MM.1S (cell line): ENCODE data around the gene MAP4.

Experiments used
- DNase-seq: peaks from one replicate; pipeline ENCODE4 v3.0.0-alpha.2; 2015
- H2AFZ ChIP-seq: fragments of 300-600 bp; sonication (generic); 2 replicates; pipeline ENCODE4 v1.6.0; 2016; ENCODE audit warnings: antibody characterized with exemption, low read length
- H3F3A ChIP-seq: fragments of 300-600 bp; sonication (generic); 2 replicates; pipeline ENCODE4 v1.6.1; 2016; ENCODE audit warnings: mild to moderate bottlenecking, antibody characterized with exemption, low read length, moderate library complexity, mixed read lengths; ENCODE audit not compliant: insufficient read depth
- H3K27ac ChIP-seq: fragments of 300-600 bp; sonication (generic); 2 replicates; pipeline ENCODE4 v1.5.1; 2016; ENCODE audit warnings: mild to moderate bottlenecking, low read length
- H3K27me3 ChIP-seq: fragments of 300-600 bp; sonication (generic); replicated peaks from 2 replicates; pipeline ENCODE4 v1.6.0; 2016; ENCODE audit warnings: low read length; ENCODE audit not compliant: insufficient read depth
- H3K36me3 ChIP-seq: fragments of 300-600 bp; sonication (generic); replicated peaks from 2 replicates; pipeline ENCODE4 v1.6.1; 2016; ENCODE audit warnings: mild to moderate bottlenecking, low read length, mixed read lengths; ENCODE audit not compliant: insufficient read depth
- H3K4me1 ChIP-seq: fragments of 300-600 bp; sonication (generic); 2 replicates; pipeline ENCODE4 v1.6.1; 2016; ENCODE audit warnings: low read length, mixed read lengths
- H3K4me2 ChIP-seq: fragments of 300-600 bp; sonication (generic); 2 replicates; pipeline ENCODE4 v1.6.0; 2016; ENCODE audit warnings: low read depth, low read length
- H3K4me3 ChIP-seq: fragments of 300-600 bp; sonication (generic); 2 replicates; pipeline ENCODE4 v1.5.1; 2016; ENCODE audit warnings: low read length, mixed read lengths
- H3K79me2 ChIP-seq: fragments of 300-600 bp; sonication (generic); 2 replicates; pipeline ENCODE4 v1.6.1; 2016; ENCODE audit warnings: mixed run types, low read length, mixed read lengths
- H3K9ac ChIP-seq: fragments of 300-600 bp; sonication (generic); 2 replicates; pipeline ENCODE4 v1.6.1; 2016; ENCODE audit warnings: low read length, mixed read lengths
- H3K9me2 ChIP-seq: fragments of 300-600 bp; sonication (generic); replicated peaks from 2 replicates; pipeline ENCODE4 v1.6.1; 2016; ENCODE audit warnings: mild to moderate bottlenecking, low read length, mixed read lengths; ENCODE audit not compliant: insufficient read depth
- H3K9me3 ChIP-seq: fragments of 300-600 bp; sonication (generic); replicated peaks from 2 replicates; pipeline ENCODE4 v1.6.1; 2016; ENCODE audit warnings: mild to moderate bottlenecking, low read length, mixed read lengths; ENCODE audit not compliant: insufficient read depth
- H4K20me1 ChIP-seq: fragments of 300-600 bp; sonication (generic); 2 replicates; pipeline ENCODE4 v1.6.1; 2016; ENCODE audit warnings: mild to moderate bottlenecking, low read length, moderate library complexity, mixed read lengths; ENCODE audit not compliant: insufficient read depth
- CTCF ChIP-seq: fragments of 300-600 bp; sonication (generic); IDR thresholded peaks from 2 replicates; pipeline ENCODE4 v1.5.1; 2016; ENCODE audit warnings: antibody characterized with exemption, low read length, mixed read lengths
- EZH2 ChIP-seq: fragments of 300-600 bp; sonication (generic); optimal IDR thresholded peaks from 2 replicates; pipeline ENCODE3; 2017; ENCODE audit warnings: low read depth, mild to moderate bottlenecking, antibody characterized with exemption, low read length, mixed read lengths
- EZH2phosphoT487 ChIP-seq: fragments of 300-600 bp; sonication (generic); IDR thresholded peaks from 2 replicates; pipeline ENCODE4 v1.6.1; 2018; ENCODE audit warnings: antibody characterized with exemption, low read length

MAP4 gene

GRCh38 chr3:48026098-48026497 is 9.9 kb upstream of the MAP4 start:
- no peaks in the 10 kb centered on the region for H3K27me3 ChIP-seq
- no peak overlapping the region for H3K4me2 ChIP-seq
- no peaks in the 10 kb centered on the region for H3K36me3 ChIP-seq
- H3K79me2 ChIP-seq = peaks cover 67% of the 10 kb centered on the region
- H3K4me1 ChIP-seq = peaks cover 10% of the 10 kb centered on the region
- H2AFZ ChIP-seq = no peak overlapping the region
- TF ChIP-seq EZH2phosphoT487 (no peak), EZH2 (no peak), CTCF (no peak)
- no peak overlapping the region for H3K27ac ChIP-seq
- no peaks in the 10 kb centered on the region for H3K9me3 ChIP-seq
- H3K9me2 ChIP-seq = no peaks in the 10 kb centered on the region
- no peak for DNase-seq
- no peak overlapping the region for H3K9ac ChIP-seq
- H3F3A ChIP-seq = no peaks in the 10 kb centered on the region
- no peaks in the 10 kb centered on the region for H4K20me1 ChIP-seq
- H3K4me3 ChIP-seq = no peak overlapping the region

- Histone ChIP-seq H3K9me2 (no peaks in the 10 kb centered on the region), H3K27ac (no peak overlapping the region), H3K27me3 (no peaks in the 10 kb centered on the region), H3K4me2 (no peak overlapping the region), H3K4me3 (no peak overlapping the region), H3K9me3 (no peaks in the 10 kb centered on the region), H4K20me1 (no peaks in the 10 kb centered on the region), H3K79me2 (peaks cover 63% of the 10 kb centered on the region), H3K9ac (no peak overlapping the region), H3F3A (no peaks in the 10 kb centered on the region), H3K36me3 (no peaks in the 10 kb centered on the region), H3K4me1 (peaks cover 10% of the 10 kb centered on the region), H2AFZ (no peak overlapping the region)
- no peak for DNase-seq
- TF ChIP-seq EZH2phosphoT487 = no peak
- TF ChIP-seq CTCF = no peak
- no peak for TF ChIP-seq EZH2
Measured at GRCh38 chr3:48024401-48024800, 8.2 kb upstream of the MAP4 start.

GRCh38 chr3:48023377-48023776 is 7.2 kb upstream of the MAP4 start:
- H3K27ac ChIP-seq = no peak overlapping the region
- no peak overlapping the region for H3K4me2 ChIP-seq
- H3K9ac ChIP-seq = no peak overlapping the region
- H3K79me2 ChIP-seq = peaks cover 58% of the 10 kb centered on the region
- no peaks in the 10 kb centered on the region for H3K36me3 ChIP-seq
- H3F3A ChIP-seq = no peaks in the 10 kb centered on the region
- H3K27me3 ChIP-seq = no peaks in the 10 kb centered on the region
- no peak for TF ChIP-seq EZH2phosphoT487
- no peak for TF ChIP-seq CTCF
- TF ChIP-seq EZH2 = no peak
- no peak overlapping the region for H3K4me3 ChIP-seq
- H3K9me3 ChIP-seq = no peaks in the 10 kb centered on the region
- no peak for DNase-seq
- H3K9me2 ChIP-seq = no peaks in the 10 kb centered on the region
- no peak overlapping the region for H2AFZ ChIP-seq
- H3K4me1 ChIP-seq = peaks cover 10% of the 10 kb centered on the region
- H4K20me1 ChIP-seq = no peaks in the 10 kb centered on the region
